Stomach (tissue), 9 donors: ENCODE results near the gene CSNK2A1. TPM values are rescaled to one million over a fixed set of nuclear protein-coding genes. Genes with fewer than 3 reads are reported as not detected.
A peak's percentile ranks its signal among the peaks of the same experiment; 100 is the strongest.

ENCODE experiments used
- DNase-seq, 2 donors: peaks; one replicate each; pipeline versions ENCODE4 v3.0.0 to v3.0.0-alpha.2; 2013 to 2019
- H3K27ac ChIP-seq, 5 donors: fragments of 200-600 bp in 4 of 5; sonication (generic) in 4 of 5; one replicate each; pipeline ENCODE4 v1.5.1; 2013 to 2019; ENCODE audit warnings: mild to moderate bottlenecking in 1 of 5, moderate library complexity in 1 of 5
- H3K27me3 ChIP-seq, 3 donors: fragments of 200-600 bp; sonication (generic); one replicate each; pipeline ENCODE4 v1.5.1; 2017 to 2019; ENCODE audit warnings: mixed run types in 1 of 3
- H3K36me3 ChIP-seq, 4 donors: fragments of 200-600 bp; sonication (generic); 1 replicate in 3 of 4; 2 replicates in 1 of 4; pipeline ENCODE4 v1.5.1; 2016 to 2019
- H3K4me1 ChIP-seq, 4 donors: fragments of 200-600 bp; sonication (generic); one replicate each; pipeline ENCODE4 v1.5.1; 2016 to 2019
- H3K4me3 ChIP-seq, 4 donors: fragments of 200-600 bp; sonication (generic) in 3 of 4; one replicate each; pipeline ENCODE4 v1.5.1; 2016 to 2019; ENCODE audit warnings: mild to moderate bottlenecking in 1 of 4
- H3K9me3 ChIP-seq, 4 donors: fragments of 200-600 bp; sonication (generic); one replicate each; pipeline ENCODE4 v1.5.1; 2016 to 2019
- CTCF ChIP-seq, 7 experiments: fragments of 450-650 bp in 4 of 7; fragments of 200-600 bp in 3 of 7; sonication (generic) in 3 of 7; IDR thresholded peaks; one replicate each; pipeline ENCODE4 v1.5.1; 2016 to 2019; ENCODE audit warnings: antibody characterized with exemption in 7 of 7, control low read depth in 2 of 7, mild to moderate bottlenecking in 1 of 7
- EP300 ChIP-seq: sonication (generic); formaldehyde crosslinking; IDR thresholded peaks from one replicate; pipeline ENCODE4 v1.6.1; 2017; ENCODE audit warnings: antibody characterized with exemption
- POLR2A ChIP-seq, 4 donors: fragments of 450-650 bp; IDR thresholded peaks; one replicate each; pipeline ENCODE4 v1.6.1; 2016; ENCODE audit warnings: antibody characterized with exemption in 4 of 4, control low read depth in 2 of 4, mild to moderate bottlenecking in 1 of 4, moderate library complexity in 1 of 4
- POLR2AphosphoS5 ChIP-seq, 3 donors: sonication (generic); formaldehyde crosslinking; IDR thresholded peaks; one replicate each; pipeline ENCODE4 v1.6.1; 2016; ENCODE audit warnings: antibody characterized with exemption in 3 of 3
- WGBS, 5 donors: extraction: QIAGEN DNeasy Blood & Tissue Kit in 3 of 5; methylation state at CpG; one replicate each; pipeline versions ENCODE4 v1.1.5 to v1.1.7; 2013 to 2018; 5-methylcytosine and 5-hydroxymethylcytosine counted together
- intact Hi-C: fragments of 100-400 bp; cut with DNase I; formaldehyde crosslinking; loops from one replicate; pipeline ENCODE4 v1.15.1; 2023; ENCODE audit warnings: low total_unique reads
- polyA plus RNA-seq, 3 donors: library from polyadenylated mRNA; stranded (reverse); fragments of 200-250 nt; gene quantifications; one replicate each; pipeline ENCODE4 v1.2.3, GENCODE V29; 2013
- total RNA-seq, 5 donors: library from RNA; depleted of rRNA; stranded (reverse); fragments of >200 nt; gene quantifications; one replicate each; pipeline versions ENCODE4 v1.1.0 to v1.2.3, GENCODE V29; 2014 to 2016
- donor health status: healthy with polysubstance abuse.
- donor health status: Bipolar disorder and iron deficiency.
- donor health status: healthy.

CSNK2A1 gene
- total and polyA plus RNA-seq, 8 donors: 22.6 to 164 (median 37.3) TPM

DNA sequence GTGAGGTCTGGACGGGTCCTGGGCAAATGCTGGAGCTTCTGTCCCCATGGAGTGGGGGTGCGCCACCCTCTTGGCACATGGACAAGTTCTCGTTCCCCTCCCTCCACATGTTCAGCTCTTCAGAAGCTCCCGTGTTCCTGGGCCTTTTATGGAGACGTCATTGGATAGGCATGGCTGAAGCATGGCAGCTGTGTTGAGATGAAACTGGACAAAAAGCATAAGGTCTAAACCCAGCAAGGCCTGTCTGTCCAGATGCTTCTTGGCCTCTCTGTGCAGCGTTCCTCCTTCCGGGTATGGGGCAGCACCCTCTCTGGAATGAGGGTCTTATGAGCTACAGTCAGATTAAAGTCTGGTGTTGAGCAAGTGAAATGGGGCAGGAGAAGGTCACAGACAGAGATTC, 108.0 kb downstream of the CSNK2A1 start:
- Histone ChIP-seq H3K27ac (no peak overlapping the region), H3K4me3 (no peak overlapping the region), H3K9me3 (no peaks in the 10 kb centered on the region), H3K27me3 (no peaks in the 10 kb centered on the region), H3K36me3 (peaks cover 55 to 95% (median 90%) of the 10 kb centered on the region in 4 donors), H3K4me1 (peaks cover 0 to 32% (median 8%) of the 10 kb centered on the region in 4 donors)
- DNase-seq: no peak
- intact Hi-C loops: no loop called here
- no peak for TF ChIP-seq EP300
- TF ChIP-seq POLR2A (IDR thresholded peaks at IDR 0.05): no peak
- 66 to 78% (median 72%) methylated on average over 7 of the region's 7 CpGs for WGBS, 5 donors

DNA sequence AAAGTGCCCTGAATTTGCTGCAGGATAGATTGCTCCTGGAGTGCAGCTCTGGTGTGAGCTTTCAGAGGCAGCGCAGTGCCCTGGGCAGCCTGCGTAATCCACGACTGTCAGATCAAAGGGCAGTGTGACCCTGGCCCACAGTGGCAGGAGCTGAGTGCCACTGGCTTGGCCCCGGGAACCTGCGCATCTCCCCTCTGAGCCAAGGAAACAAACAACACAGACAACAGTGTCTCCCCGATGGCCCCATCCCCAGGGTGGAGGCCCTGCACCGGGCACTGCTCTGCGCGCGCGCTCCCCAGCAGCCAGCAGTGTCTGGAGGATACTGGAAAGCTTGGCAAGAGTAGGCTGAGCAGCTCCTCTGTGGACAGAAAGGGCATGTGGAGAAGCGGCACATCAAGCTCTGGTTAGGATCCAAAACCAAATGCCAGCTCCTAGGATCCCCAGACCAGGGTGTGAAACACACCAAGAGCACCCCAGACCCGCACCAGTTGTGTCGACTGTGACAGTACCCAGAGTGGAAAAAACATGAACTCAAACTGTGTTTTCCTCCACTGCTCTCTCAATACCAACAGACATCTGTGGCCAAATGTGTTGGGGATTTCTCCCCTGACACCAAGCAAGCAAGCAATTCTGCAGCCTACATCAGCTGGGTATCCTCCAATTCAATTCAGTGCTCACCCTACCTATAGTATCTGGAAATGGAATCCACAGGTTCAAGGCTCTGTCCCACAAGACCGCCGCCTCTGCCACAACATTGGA, 108.8 kb downstream of the CSNK2A1 start:
- Histone ChIP-seq H3K4me3 (no peak overlapping the region), H3K36me3 (peaks cover 55 to 95% (median 90%) of the 10 kb centered on the region in 4 donors), H3K4me1 (peaks cover 0 to 32% (median 8%) of the 10 kb centered on the region in 4 donors), H3K27ac (no peak overlapping the region), H3K9me3 (no peaks in the 10 kb centered on the region), H3K27me3 (no peaks in the 10 kb centered on the region)
- TF ChIP-seq POLR2AphosphoS5 (IDR thresholded peaks at IDR 0.05) (no peak), EP300 (no peak), CTCF (IDR thresholded peaks at IDR 0.05) (no peak), POLR2A (IDR thresholded peaks at IDR 0.05) (no peak)
- no peak for DNase-seq
- WGBS, 5 donors: 86 to 93% (median 87%) methylated on average over 12 to 16 of the region's 16 CpGs
- intact Hi-C loops: no loop called here

- 64 to 74% (median 67%) methylated on average over 11 of the region's 11 CpGs for WGBS, 5 donors
- H3K9me3 ChIP-seq: no peaks in the 10 kb centered on the region
- no peaks in the 10 kb centered on the region for H3K27me3 ChIP-seq
- intact Hi-C loops: no loop called here
- no peak overlapping the region for H3K4me3 ChIP-seq
- DNase-seq: no peak
- no peak overlapping the region for H3K27ac ChIP-seq
- H3K36me3 ChIP-seq: peaks cover 54 to 95% (median 90%) of the 10 kb centered on the region in 4 donors
- peaks cover 0 to 28% (median 6%) of the 10 kb centered on the region in 4 donors for H3K4me1 ChIP-seq
- no peak for TF ChIP-seq EP300
- no peak for TF ChIP-seq CTCF (IDR thresholded peaks at IDR 0.05)
- TF ChIP-seq POLR2A (IDR thresholded peaks at IDR 0.05): no peak
Observed at GRCh38 chr20:434221-434620, 109.4 kb downstream of the CSNK2A1 start.

DNA sequence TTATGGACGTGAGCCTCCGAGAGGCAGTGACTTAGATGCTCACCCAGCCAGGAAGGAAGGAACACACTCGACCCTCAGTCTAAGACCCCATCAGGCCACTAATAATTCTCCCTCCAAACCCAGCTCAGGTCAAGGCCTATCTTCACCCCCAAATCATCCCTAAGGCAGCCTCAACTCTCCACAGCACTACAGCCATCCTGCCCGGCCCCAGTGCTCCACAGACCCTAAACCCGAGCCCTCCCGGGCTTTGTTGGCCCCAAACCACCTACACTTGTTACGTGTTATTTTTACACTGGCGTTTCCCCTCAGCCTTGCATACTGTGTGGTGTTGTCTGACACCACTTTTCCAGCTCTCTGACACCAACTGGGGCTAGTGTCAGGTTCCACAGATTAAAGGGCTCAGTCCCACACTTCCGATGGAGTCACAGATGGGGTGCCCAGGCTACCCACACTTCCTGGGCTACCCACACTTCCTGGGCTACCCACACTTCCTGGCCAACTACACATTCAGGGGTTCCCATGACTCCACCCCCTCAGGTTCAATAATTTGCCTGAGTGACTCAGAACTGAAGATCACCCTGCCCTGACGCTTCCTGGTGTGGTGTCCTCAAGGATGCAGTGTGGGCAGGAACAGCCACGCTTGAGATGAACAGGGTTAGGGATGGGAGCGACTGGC, 110.2 kb downstream of the CSNK2A1 start:
- Histone ChIP-seq H3K4me3 (no peak overlapping the region), H3K27ac (peak overlapping the region in 1 of 5 donors; percentile 16), H3K27me3 (no peaks in the 10 kb centered on the region), H3K9me3 (no peaks in the 10 kb centered on the region), H3K4me1 (peaks cover 0 to 20% (median 4%) of the 10 kb centered on the region in 4 donors), H3K36me3 (peaks cover 50 to 95% (median 90%) of the 10 kb centered on the region in 4 donors)
- no peak for DNase-seq
- intact Hi-C loops: no loop called here
- whole genome bisulfite sequencing, 5 donors: 71 to 79% (median 73%) methylated on average over 12 of the region's 12 CpGs
- TF ChIP-seq EP300 (no peak), POLR2AphosphoS5 (IDR thresholded peaks at IDR 0.05) (no peak), CTCF (IDR thresholded peaks at IDR 0.05) (no peak)
